ENCODE results near the gene DLGAP4. TPM values are rescaled to one million over a fixed set of nuclear protein-coding genes. Genes with fewer than 3 reads are reported as not detected.

DLGAP4 gene
- total RNA-seq, 1 experiment from 2014 or later = 40.3 TPM

GRCh38 chr20:36425166-36425565, 119.0 kb downstream of the DLGAP4 start:
- no TSS peak for BruUV-seq (replicated peaks)
- no peak overlapping the region for H2AFZ ChIP-seq (ENCODE audit: low read depth, low read length, poor library complexity, severe bottlenecking)
- RAD21 ChIA-PET (ENCODE audit: low non-redundant PET in 1 of 2, low total read pairs in 2 of 2, uncharacterized antibody in 2 of 2, unreplicated experiment in 2 of 2) = no interaction called here
- no peak overlapping the region for H3K4me3 ChIP-seq (replicated peaks in 1 of 2; ENCODE audit: low read depth in 1 of 2, low read length in 2 of 2)
- no peak overlapping the region for H3K9ac ChIP-seq (ENCODE audit: low read length)
- H3K79me2 ChIP-seq (ENCODE audit: insufficient read depth, low read length) = no peaks in the 10 kb centered on the region
- H3K27me3 ChIP-seq (ENCODE audit: insufficient read depth, low read length) = no peaks in the 10 kb centered on the region
- DNase-seq (ENCODE audit: low read depth, low spot score) (no peak), ATAC-seq (no peak)
- CTCF ChIA-PET = no interaction called here
- no peak overlapping the region for H3K4me2 ChIP-seq (ENCODE audit: low read length)
- H3K4me1 ChIP-seq (ENCODE audit: control insufficient read depth in 1 of 2, insufficient read depth in 2 of 2, low read length in 2 of 2) = no peaks in the 10 kb centered on the region
- no peaks in the 10 kb centered on the region for H4K20me1 ChIP-seq (ENCODE audit: insufficient read depth)
- POLR2A ChIA-PET = no interaction called here
- TF ChIP-seq SIN3A (IDR thresholded peaks at IDR 0.05; ENCODE audit: low read depth) (no peak), EGR1 (IDR thresholded peaks at IDR 0.05; ENCODE audit: low read depth) (no peak), TCF7L2 (IDR thresholded peaks at IDR 0.05; ENCODE audit: borderline replicate concordance, extremely low read depth, insufficient read depth, insufficient read length) (no peak), ZBTB33 (IDR thresholded peaks at IDR 0.05; ENCODE audit: extremely low read depth, insufficient replicate concordance, low read length) (no peak), ZFX (IDR thresholded peaks at IDR 0.05) (no peak), EZH2phosphoT487 (IDR thresholded peaks at IDR 0.05; ENCODE audit: borderline replicate concordance) (no peak), MAX (IDR thresholded peaks at IDR 0.05) (no peak), JUND (IDR thresholded peaks at IDR 0.05) (no peak), YY1 (IDR thresholded peaks at IDR 0.05; ENCODE audit: extremely low read depth, insufficient replicate concordance, low read depth, low read length) (no peak), ELF1 (IDR thresholded peaks at IDR 0.05; ENCODE audit: borderline replicate concordance, low read depth) (no peak), POLR2A (IDR thresholded peaks at IDR 0.05; ENCODE audit: borderline replicate concordance, extremely low read depth, insufficient read depth, insufficient read length) (no peak), CEBPB (IDR thresholded peaks at IDR 0.05; ENCODE audit: low read depth) (no peak), SP1 (IDR thresholded peaks at IDR 0.05; ENCODE audit: low read depth) (no peak), CTCF (IDR thresholded peaks at IDR 0.05 in 2 of 3, conservative IDR thresholded peaks at IDR 0.05 in 1 of 3; ENCODE audit: borderline replicate concordance in 1 of 3, insufficient read depth in 1 of 3, low read depth in 2 of 3, low read length in 2 of 3) (no peak), FOSL1 (IDR thresholded peaks at IDR 0.05; ENCODE audit: low read depth) (no peak)
- no peaks in the 10 kb centered on the region for H3K36me3 ChIP-seq (ENCODE audit: control insufficient read depth in 1 of 2, insufficient read depth in 2 of 2, low read length in 2 of 2)
- H3K27ac ChIP-seq (ENCODE audit: low read depth, low read length) = no peak overlapping the region
- intact Hi-C loops (cut with micrococcal nuclease) = no loop called here
- no peaks in the 10 kb centered on the region for H3K9me3 ChIP-seq (ENCODE audit: control insufficient read depth in 1 of 2, insufficient read depth in 1 of 2, low read depth in 1 of 2, low read length in 2 of 2)
- no peaks in the 10 kb centered on the region for H3K9me2 ChIP-seq (ENCODE audit: insufficient read depth)
